HAP-1 (cell line): ENCODE data around the gene IGIP.
"Not testable (repeated sequence)": the region's sequence is repeated elsewhere in the genome, so short reads cannot be mapped to it uniquely, and the experiment has no call there.

Experiments
- DNase-seq, 2 experiments: peaks; one replicate each; pipeline ENCODE4 v3.0.0-alpha.2; 2016 to 2020; ENCODE audit warnings: low spot score in 2 of 2
- H3K27me3 ChIP-seq: fragments of 250-450 bp; sonication (Bioruptor Pico); 2 replicates; pipeline ENCODE4 v1.5.1; 2020; ENCODE audit warnings: low read depth, mild to moderate bottlenecking, moderate library complexity
- H3K36me3 ChIP-seq: fragments of 250-450 bp; sonication (Bioruptor Pico); replicated peaks from 2 replicates; pipeline ENCODE4 v1.5.1; 2020; ENCODE audit warnings: mild to moderate bottlenecking
- H3K4me1 ChIP-seq: fragments of 250-450 bp; sonication (Bioruptor Pico); 2 replicates; pipeline ENCODE4 v1.5.1; 2020; ENCODE audit warnings: mild to moderate bottlenecking
- H3K4me3 ChIP-seq: fragments of 250-450 bp; sonication (Bioruptor Pico); 2 replicates; pipeline ENCODE4 v1.5.1; 2020; ENCODE audit warnings: mild to moderate bottlenecking, moderate library complexity
- H3K9me3 ChIP-seq: fragments of 250-450 bp; sonication (Bioruptor Pico); 2 replicates; pipeline ENCODE4 v1.5.1; 2020; ENCODE audit warnings: mild to moderate bottlenecking, moderate library complexity
- in situ Hi-C: fragments of 300-500 bp; cut with MboI; formaldehyde crosslinking; loops from 3 replicates; pipeline ENCODE4 v1.14.3; 2020; ENCODE audit warnings: low sequenced_read_pairs, inconsistent platforms, mixed read lengths

The IGIP gene

GRCh38 chr5:140152022-140152999 lies 26.6 kb downstream of the IGIP start:
- Histone ChIP-seq H3K4me3 (no peak overlapping the region), H3K4me1 (peaks cover 4% of the 10 kb centered on the region; the same call in 1 of the 2 replicates), H3K9me3 (no peaks in the 10 kb centered on the region), H3K27me3 (no peaks in the 10 kb centered on the region), H3K36me3 (no peaks in the 10 kb centered on the region)
- in situ Hi-C loops = loop anchor here (5.0 kb wide), 1 partner anchor 70 kb away; no protein-coding TSS in a partner anchor
- DNase-seq = no peak

DNA sequence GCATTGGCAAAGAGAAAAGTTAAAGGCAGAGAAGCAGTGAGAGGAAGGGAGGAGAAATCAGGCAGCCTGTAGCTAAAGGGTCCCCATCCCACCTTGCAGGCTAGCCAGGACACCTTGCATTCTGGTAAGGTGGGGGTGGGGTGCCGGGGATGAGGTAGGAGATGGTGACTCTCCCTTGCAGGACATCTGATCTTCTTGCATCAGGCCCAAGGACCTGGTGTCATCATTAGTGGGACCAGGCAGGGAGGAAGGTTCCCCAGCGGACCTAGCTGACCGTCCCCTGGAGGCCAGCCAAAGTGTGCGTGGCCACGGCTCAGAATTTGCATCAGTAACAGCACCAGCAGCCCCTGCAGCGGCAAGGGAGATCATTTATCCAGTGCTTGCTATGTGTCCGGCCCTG lies 27.5 kb downstream of the IGIP start:
- Histone ChIP-seq H3K4me1 (peaks cover 6% of the 10 kb centered on the region), H3K4me3 (no peak overlapping the region), H3K9me3 (no peaks in the 10 kb centered on the region), H3K36me3 (no peaks in the 10 kb centered on the region), H3K27me3 (no peaks in the 10 kb centered on the region)
- no peak for DNase-seq
- in situ Hi-C loops = loop anchor here (5.0 kb wide), 1 partner anchor 71 kb away; no protein-coding TSS in a partner anchor

DNA sequence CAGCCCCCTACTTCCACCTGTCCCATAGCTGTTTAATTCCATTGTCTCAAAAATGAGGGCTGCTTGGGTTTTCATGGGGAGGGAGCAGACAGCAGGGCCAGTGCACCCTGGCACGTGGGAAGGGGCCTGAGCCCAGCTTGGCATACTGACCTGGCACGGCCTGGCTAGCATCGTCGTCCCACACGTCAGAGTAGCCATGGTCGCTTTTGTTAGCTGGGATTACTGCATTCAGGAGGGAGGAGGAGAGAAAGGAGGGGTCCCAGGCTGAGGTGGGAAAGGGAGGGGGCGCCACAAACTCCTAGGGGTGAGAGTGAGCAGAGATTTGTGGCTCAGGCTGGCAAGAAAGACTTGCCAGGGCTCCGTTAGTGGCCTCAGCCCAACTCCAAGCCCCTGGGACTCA lies 28.2 kb downstream of the IGIP start:
- in situ Hi-C loops = loop anchor here (5.0 kb wide), 1 partner anchor 72 kb away; no protein-coding TSS in a partner anchor
- no peaks in the 10 kb centered on the region for H3K27me3 ChIP-seq
- no peaks in the 10 kb centered on the region for H3K36me3 ChIP-seq
- H3K4me1 ChIP-seq = peaks cover 6% of the 10 kb centered on the region
- H3K4me3 ChIP-seq = no peak overlapping the region
- DNase-seq = no peak
- H3K9me3 ChIP-seq = no peaks in the 10 kb centered on the region

- DNase-seq, H3K36me3 ChIP-seq, H3K27me3 ChIP-seq, H3K4me1 ChIP-seq, H3K9me3 ChIP-seq, H3K4me3 ChIP-seq: not testable (repeated sequence)
- in situ Hi-C loops = loop anchor here (5.0 kb wide), 2 partner anchors 73 to 368 kb away; no protein-coding TSS in a partner anchor
Measured at GRCh38 chr5:140154710-140155381, 29.1 kb downstream of the IGIP start.

DNA sequence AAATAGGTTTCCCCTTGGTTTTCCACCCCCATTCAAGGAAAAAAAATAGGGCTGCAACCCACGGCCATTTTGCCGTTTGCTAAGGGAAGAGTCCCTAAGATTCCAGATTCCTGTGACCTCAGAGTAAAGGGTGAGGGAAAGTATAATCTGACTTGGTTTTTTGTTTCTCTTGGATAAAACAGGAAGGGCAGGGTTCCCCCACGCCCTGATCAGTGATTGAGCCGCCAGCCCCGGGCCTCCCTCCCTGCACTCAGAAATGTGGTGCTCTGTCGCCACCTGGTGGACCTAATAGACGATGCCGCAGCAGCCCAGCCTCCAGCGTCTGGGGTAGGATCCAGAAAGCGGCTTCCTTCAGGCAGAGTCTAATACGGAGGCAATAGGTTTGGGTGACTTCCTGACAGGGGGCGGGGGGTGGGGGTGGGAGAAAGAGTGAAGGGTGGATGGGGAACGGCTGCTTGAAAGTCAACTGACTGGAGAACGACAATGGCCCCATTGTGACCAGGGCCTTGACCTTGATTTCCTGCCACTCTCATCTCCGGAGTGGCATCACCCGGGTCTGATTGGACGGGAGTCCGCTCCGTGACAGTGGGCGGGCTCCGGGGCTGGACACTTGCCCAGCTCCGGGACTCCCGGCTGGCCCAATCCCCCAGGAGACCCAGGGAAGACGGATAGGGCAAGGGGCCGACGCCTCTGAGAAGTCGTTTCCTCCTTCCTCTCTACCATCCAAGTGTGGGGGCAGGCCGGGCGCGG lies 31.5 kb downstream of the IGIP start:
- H3K9me3 ChIP-seq = no peaks in the 10 kb centered on the region
- in situ Hi-C loops = loop anchor here (5.0 kb wide), 1 partner anchor 370 kb away; no protein-coding TSS in a partner anchor
- no peaks in the 10 kb centered on the region for H3K36me3 ChIP-seq
- no peaks in the 10 kb centered on the region for H3K27me3 ChIP-seq
- H3K4me1 ChIP-seq = peaks cover 6% of the 10 kb centered on the region
- H3K4me3 ChIP-seq = peak overlapping the region; percentile 14
- peak; percentile 87 to 94 for DNase-seq

DNA sequence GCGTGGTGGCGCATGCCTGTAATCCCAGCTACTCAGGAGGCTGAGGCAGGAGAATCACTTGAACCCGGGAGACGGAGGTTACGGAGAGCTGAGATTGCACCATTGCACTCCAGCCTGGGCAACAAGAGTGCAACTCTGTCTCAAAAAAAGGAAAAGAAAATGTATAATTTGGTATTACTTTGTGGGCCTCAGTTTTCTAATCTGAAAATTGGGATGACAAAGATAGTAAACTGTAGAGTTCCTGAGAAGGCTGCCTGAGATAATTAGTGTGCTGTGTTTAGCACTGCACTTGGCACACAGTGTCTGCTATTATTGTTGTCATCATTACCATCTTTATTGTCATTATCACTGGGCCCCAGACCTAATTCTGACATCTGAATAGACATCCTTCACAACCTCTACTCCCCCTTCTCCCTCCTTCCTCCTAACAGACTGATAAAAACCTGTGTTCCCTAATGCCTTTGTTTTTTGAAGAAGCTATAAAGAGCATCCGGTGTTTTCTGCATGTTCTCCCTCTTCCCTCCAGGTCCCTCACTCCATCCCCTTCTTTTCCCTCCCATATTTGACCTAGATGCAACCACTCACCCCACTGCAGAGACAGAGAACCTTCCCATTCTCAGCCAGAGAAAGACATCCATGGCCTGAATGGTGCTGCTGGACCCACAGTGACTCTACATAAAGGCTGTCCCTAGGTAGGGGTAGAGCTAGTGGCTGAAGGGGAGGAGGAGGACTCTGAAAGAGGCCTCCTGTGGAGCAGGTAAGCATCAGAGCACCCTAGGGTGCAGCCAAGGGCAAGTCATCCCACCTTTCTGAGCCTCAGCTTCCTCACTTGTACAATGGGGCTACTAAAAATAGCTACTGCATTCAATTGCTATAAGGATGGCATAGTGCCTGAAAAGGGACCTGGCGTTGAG lies 33.5 kb downstream of the IGIP start:
- Histone ChIP-seq H3K9me3 (no peaks in the 10 kb centered on the region), H3K4me1 (peaks cover 6% of the 10 kb centered on the region), H3K4me3 (no peak overlapping the region), H3K27me3 (no peaks in the 10 kb centered on the region), H3K36me3 (no peaks in the 10 kb centered on the region)
- in situ Hi-C loops = loop anchor here (5.0 kb wide), 1 partner anchor 372 kb away; no protein-coding TSS in a partner anchor
- DNase-seq = no peak

DNA sequence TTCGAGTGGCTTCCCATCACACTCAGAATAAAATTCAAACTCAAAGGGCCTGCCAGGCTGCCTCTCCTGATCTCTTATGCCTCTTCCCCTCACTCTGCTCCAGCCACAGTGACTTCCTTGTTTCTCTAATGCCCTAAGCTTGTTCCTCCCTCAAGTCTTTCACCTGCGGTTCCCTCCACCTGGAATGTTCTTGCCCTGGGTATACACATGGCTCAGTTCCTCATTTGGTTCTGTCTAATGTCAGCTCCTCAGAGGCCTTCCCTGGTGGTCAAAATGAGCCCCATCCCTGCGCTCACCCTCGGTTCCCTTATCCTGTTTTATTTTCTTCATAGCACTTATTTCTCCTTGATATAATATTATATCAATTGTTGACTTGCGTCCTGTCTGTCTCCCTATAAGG lies 36.5 kb downstream of the IGIP start:
- Histone ChIP-seq H3K9me3 (no peaks in the 10 kb centered on the region), H3K4me3 (no peak overlapping the region), H3K36me3 (no peaks in the 10 kb centered on the region), H3K4me1 (peaks cover 2% of the 10 kb centered on the region; the same call in 1 of the 2 replicates), H3K27me3 (no peaks in the 10 kb centered on the region)
- in situ Hi-C loops = no loop called here
- DNase-seq = no peak

GRCh38 chr5:140162781-140163180 lies 37.0 kb downstream of the IGIP start:
- Histone ChIP-seq H3K36me3 (no peaks in the 10 kb centered on the region), H3K4me1 (no peaks in the 10 kb centered on the region), H3K27me3 (no peaks in the 10 kb centered on the region), H3K4me3 (no peak overlapping the region), H3K9me3 (no peaks in the 10 kb centered on the region)
- DNase-seq = no peak
- in situ Hi-C loops = no loop called here

GRCh38 chr5:140165101-140165922 lies 39.6 kb downstream of the IGIP start:
- no peak overlapping the region for H3K4me3 ChIP-seq
- DNase-seq = no peak
- no peaks in the 10 kb centered on the region for H3K36me3 ChIP-seq
- no peaks in the 10 kb centered on the region for H3K4me1 ChIP-seq
- in situ Hi-C loops = no loop called here
- H3K9me3 ChIP-seq = no peaks in the 10 kb centered on the region
- H3K27me3 ChIP-seq = no peaks in the 10 kb centered on the region

GRCh38 chr5:140165923-140166270 lies 40.2 kb downstream of the IGIP start:
- DNase-seq = no peak
- no peak overlapping the region for H3K4me3 ChIP-seq
- no peaks in the 10 kb centered on the region for H3K9me3 ChIP-seq
- H3K4me1 ChIP-seq = no peaks in the 10 kb centered on the region
- H3K36me3 ChIP-seq = no peaks in the 10 kb centered on the region
- no peaks in the 10 kb centered on the region for H3K27me3 ChIP-seq
- in situ Hi-C loops = no loop called here

DNA sequence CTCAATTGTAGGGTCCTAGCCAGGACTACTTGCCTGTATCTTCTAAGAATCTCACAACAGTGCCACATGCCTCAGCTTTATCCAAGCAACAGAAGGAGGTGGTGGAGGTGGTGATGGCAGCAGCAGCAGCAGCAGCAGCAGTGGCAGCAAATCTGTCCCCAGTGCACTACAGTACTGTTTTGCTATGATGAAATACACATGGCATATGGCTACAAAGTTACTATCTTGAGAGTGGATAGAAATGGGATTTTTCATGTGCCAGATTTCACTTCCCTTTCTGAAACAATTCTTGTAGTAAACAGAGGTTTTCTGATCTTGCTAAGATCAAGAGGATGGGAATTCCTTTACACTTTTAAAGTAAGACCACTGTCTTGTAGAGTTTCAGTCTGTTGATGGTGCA lies 41.2 kb downstream of the IGIP start:
- Histone ChIP-seq H3K4me1 (no peaks in the 10 kb centered on the region), H3K4me3 (no peak overlapping the region), H3K36me3 (no peaks in the 10 kb centered on the region), H3K9me3 (no peaks in the 10 kb centered on the region), H3K27me3 (no peaks in the 10 kb centered on the region)
- in situ Hi-C loops = no loop called here
- no peak for DNase-seq

DNA sequence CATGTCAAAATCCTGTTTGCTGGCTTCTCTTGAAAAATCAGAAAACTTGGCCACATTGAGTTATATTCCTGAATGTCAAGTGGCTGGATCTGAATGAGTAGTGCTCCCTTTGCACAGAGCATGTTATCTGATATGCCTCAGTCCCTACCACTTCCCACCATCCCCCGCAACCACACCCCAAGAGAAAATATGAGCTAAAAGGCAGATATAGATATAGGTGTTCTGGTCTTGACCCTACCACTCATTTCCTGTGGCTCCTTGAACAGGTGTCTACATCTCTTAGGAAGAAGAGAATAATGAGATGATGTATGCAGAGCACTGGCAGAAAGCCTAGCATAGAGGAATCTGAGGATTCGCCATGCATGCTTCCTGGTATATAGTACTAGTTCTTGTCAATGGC lies 42.6 kb downstream of the IGIP start:
- in situ Hi-C loops = no loop called here
- Histone ChIP-seq H3K36me3 (no peaks in the 10 kb centered on the region), H3K4me3 (no peak overlapping the region), H3K4me1 (no peaks in the 10 kb centered on the region), H3K27me3 (no peaks in the 10 kb centered on the region), H3K9me3 (no peaks in the 10 kb centered on the region)
- DNase-seq = no peak
